Inflammatory macrophage treated with lipopolysaccharide for 1 hour (primary cell): Measurements from ENCODE around the gene BNIP3.

ENCODE experiments used
- DNase-seq, 2 donors: peaks; one replicate each; pipeline ENCODE4 v3.0.0-alpha.2; 2020 to 2022

BNIP3 gene

GRCh38 chr10:131928248-131929095 lies 53.3 kb downstream of the BNIP3 start:
- DNase-seq, result peak; percentile 74 to 82

GRCh38 chr10:131926743-131927595 lies 54.8 kb downstream of the BNIP3 start:
- no peak for DNase-seq

DNA sequence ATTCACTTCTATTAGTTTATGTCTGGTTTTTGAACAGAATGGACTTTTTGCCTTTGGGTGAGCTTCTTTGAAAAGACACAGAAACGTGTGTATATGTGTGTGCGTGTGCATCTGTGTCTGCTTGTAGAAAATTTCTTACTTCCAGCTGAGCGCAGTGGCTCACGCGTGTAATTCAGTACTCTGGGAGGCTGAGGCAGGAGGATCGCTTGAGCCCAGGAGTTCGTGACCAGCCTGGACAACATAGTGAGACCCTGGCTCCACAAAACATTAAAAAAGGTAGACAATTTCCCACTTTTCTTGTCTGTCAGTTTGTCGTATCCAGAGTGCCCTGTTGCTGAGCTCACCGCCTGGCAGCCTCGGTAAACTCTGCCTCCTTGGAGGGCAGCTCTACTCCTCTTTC lies 55.5 kb downstream of the BNIP3 start:
- no peak for DNase-seq

DNA sequence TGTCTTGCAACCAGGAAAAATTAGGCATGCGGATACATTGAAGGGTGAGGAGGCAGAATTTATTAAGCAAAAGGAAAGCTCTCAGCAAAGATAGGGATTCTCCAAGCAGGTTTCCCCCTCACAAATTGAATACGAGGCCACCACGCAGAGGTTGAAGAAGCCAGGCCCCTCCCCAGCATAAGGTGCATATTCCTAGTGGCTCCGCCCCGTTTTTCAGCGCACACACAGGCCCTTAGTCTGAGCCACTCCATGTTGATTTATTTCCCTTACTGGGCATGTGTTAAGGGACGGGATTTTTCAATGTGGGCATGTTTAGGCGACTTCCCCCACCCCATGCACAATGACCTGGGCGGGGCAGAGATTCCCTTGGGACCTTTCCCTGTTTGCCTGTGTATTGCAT lies 56.0 kb downstream of the BNIP3 start:
- DNase-seq, result no peak

DNA sequence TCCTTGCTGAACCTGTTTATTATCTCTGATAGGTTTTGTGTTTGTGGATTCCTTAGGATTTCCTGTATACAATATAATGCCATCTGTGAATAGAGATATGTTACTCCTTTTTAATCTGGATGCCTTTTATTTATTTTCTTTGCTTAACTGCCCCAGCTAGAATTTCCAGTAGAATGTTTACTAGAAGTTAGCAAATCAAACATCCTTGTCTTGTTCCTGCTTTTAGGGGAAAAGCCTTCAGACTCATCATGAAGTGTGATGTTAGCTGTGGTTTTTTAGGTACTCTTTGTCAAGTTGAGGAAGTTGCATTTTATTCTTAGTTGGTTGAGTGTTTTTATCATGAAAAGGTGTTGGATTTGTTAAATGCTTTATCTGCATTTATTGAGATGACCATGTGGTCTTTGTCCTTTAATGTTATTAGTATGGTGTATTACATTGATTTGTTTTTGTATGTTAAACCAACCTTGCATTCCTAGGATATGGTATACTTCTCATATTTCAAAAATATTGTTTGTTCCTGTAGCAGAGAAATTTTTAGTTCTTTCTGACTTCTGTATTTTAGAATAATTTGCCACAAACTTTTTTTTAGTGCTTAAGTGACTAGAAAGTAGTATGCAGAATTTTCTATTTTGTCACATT lies 56.6 kb downstream of the BNIP3 start:
- peak; percentile 52 to 77 for DNase-seq

- no peak for DNase-seq
Measured at GRCh38 chr10:131923038-131923756, 58.5 kb downstream of the BNIP3 start.

DNA sequence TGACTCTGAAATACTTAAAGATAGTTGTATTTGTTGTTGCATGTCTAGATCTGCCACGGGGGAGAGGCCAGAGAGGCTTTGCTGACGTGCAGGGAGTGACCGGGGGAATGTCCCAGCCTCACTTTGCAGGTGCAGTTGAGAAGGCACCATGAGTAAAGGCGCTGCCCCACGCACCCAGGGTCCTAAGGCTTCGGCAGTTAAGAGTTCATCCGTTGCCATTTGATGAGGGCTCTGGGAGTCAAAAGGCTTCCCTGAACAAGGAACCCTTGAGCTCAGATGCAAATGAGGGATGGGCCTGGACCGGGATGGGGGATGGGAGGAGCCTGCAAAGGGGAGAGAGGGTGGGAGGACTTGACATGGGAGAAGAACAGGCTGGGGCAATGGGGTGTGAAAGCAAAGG lies 60.5 kb downstream of the BNIP3 start:
- no peak for DNase-seq

GRCh38 chr10:131920693-131921092 lies 61.0 kb downstream of the BNIP3 start:
- DNase-seq, result no peak

- DNase-seq, result peak in 1 of 2 donors; percentile 48
Measured at GRCh38 chr10:131920151-131920550, 61.6 kb downstream of the BNIP3 start.

DNA sequence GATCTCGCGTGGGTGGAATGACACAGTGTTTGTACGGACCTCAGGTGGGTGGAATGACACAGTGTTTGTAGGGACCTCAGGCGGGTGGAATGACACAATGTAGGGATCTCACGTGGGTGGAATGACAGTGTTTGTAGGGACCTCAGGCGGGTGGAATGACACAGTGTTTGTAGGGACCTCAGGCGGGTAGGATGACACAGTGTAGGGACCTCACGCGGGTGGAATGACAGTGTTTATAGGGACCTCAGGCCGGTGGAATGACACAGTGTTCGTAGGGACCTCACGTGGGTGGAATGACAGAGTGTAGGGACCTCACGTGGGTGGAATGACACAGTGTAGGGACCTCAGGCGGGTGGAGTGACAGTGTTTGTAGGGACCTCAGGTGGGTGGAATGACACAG lies 62.3 kb downstream of the BNIP3 start:
- peak in 1 of 2 donors; percentile 49 for DNase-seq
